ENCODE results near the gene DDX24. TPM values are rescaled to one million over a fixed set of nuclear protein-coding genes. Genes with fewer than 3 reads are reported as not detected.

Gene DDX24
- total and polyA plus RNA-seq, 7 donors, result 42.5 to 147 (median 109) TPM

- intact Hi-C loops (cut with DNase I), result no loop called here
- TF ChIP-seq EP300 (IDR thresholded peaks at IDR 0.05) (no peak), POLR2A (IDR thresholded peaks at IDR 0.05) (no peak), CTCF (IDR thresholded peaks at IDR 0.05) (no peak), POLR2AphosphoS5 (IDR thresholded peaks at IDR 0.05) (no peak)
- Histone ChIP-seq H3K27me3 (no peaks in the 10 kb centered on the region), H3K4me3 (no peak overlapping the region), H3K27ac (no peak overlapping the region), H3K4me1 (peaks cover 0 to 18% (median 13%) of the 10 kb centered on the region in 4 donors), H3K9me3 (no peaks in the 10 kb centered on the region), H3K36me3 (peaks cover 38 to 100% (median 73%) of the 10 kb centered on the region in 4 donors)
- peak; percentile 38 for DNase-seq
- 87 to 94% methylated on average over 1 of the region's 1 CpG for WGBS, 2 donors
Observed at GRCh38 chr14:94052199-94052598, 28.8 kb downstream of the DDX24 start.

DNA sequence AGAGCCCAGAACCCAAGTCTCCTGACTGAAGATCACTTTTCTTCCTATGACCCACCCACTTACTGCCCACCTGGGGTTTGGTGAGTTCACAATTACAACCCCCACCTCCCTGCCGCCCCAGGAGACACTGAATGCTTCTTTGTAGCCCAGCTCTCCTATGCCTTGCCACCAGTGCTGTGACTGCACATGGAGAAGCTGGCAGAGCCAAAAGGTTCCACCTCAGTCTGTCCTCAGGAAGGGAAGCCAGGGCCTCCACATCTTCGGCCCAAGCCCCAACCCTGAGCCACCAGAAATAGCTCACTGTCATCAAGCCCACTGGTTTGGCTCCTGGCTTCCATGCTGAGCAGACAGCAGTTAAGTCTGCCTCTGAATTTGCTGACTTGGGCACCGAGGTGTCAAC lies 29.2 kb downstream of the DDX24 start:
- no peak for DNase-seq
- 90 to 92% methylated on average over 3 of the region's 3 CpGs for WGBS, 2 donors
- Histone ChIP-seq H3K27me3 (no peaks in the 10 kb centered on the region), H3K4me3 (no peak overlapping the region), H3K27ac (peak overlapping the region in 2 of 4 donors; percentile 0 to 19), H3K9me3 (no peaks in the 10 kb centered on the region), H3K4me1 (peaks cover 0 to 18% (median 13%) of the 10 kb centered on the region in 4 donors), H3K36me3 (peaks cover 38 to 100% (median 74%) of the 10 kb centered on the region in 4 donors)
- TF ChIP-seq POLR2A (IDR thresholded peaks at IDR 0.05) (no peak), CTCF (IDR thresholded peaks at IDR 0.05) (no peak), EP300 (IDR thresholded peaks at IDR 0.05) (no peak), POLR2AphosphoS5 (IDR thresholded peaks at IDR 0.05) (no peak)
- intact Hi-C loops (cut with DNase I), result loop anchor here (1.0 kb wide), 1 partner anchor 85 kb away; no protein-coding TSS in a partner anchor

DNA sequence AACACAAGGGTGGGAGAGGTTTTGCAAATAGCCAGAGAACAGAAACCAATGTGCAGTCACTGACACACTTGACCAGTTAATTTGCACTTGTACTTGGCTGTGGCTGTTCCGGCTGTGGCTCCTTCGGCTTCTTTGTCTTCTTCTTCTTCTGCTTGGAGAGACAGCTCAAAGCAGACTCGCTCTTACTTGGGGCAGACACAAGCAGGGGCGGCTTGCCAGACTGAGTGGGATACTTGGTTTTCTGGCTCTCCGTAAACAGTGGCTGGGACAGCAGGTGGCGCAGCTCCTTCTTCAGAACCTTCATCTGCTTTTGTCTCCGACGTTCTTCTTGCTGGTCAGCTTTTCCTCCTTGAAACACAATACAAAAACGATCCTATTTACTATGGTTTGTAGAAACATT lies 29.9 kb downstream of the DDX24 start:
- DNase-seq, result peak; percentile 81
- Histone ChIP-seq H3K27ac (peak overlapping the region in 1 of 4 donors; percentile 19), H3K27me3 (no peaks in the 10 kb centered on the region), H3K4me3 (no peak overlapping the region), H3K36me3 (peaks cover 38 to 100% (median 69%) of the 10 kb centered on the region in 4 donors), H3K4me1 (peaks cover 0 to 18% (median 13%) of the 10 kb centered on the region in 4 donors), H3K9me3 (no peaks in the 10 kb centered on the region)
- TF ChIP-seq CTCF (IDR thresholded peaks at IDR 0.05), result peak in 3 of 4 experiments; percentile 14 to 45 (median 17)
- no peak for TF ChIP-seq POLR2AphosphoS5 (IDR thresholded peaks at IDR 0.05)
- intact Hi-C loops (cut with DNase I), result loop anchor here (1.0 kb wide), 1 partner anchor 85 kb away; no protein-coding TSS in a partner anchor
- 52 to 72% methylated on average over 9 of the region's 9 CpGs for WGBS, 2 donors

- Histone ChIP-seq H3K27me3 (no peaks in the 10 kb centered on the region), H3K36me3 (peaks cover 34 to 100% (median 67%) of the 10 kb centered on the region in 4 donors), H3K4me1 (peaks cover 0 to 18% (median 13%) of the 10 kb centered on the region in 4 donors), H3K9me3 (no peaks in the 10 kb centered on the region), H3K4me3 (no peak overlapping the region), H3K27ac (no peak overlapping the region)
- 89 to 95% methylated on average over 6 of the region's 6 CpGs for WGBS, 2 donors
- intact Hi-C loops (cut with DNase I), result no loop called here
- TF ChIP-seq POLR2A (IDR thresholded peaks at IDR 0.05), result no peak
- no peak for TF ChIP-seq EP300 (IDR thresholded peaks at IDR 0.05)
- no peak for TF ChIP-seq POLR2AphosphoS5 (IDR thresholded peaks at IDR 0.05)
- TF ChIP-seq CTCF (IDR thresholded peaks at IDR 0.05), result no peak
- peak; percentile 69 for DNase-seq
Observed at GRCh38 chr14:94050231-94050880, 30.6 kb downstream of the DDX24 start.

Data from sigmoid colon (tissue), 7 donors.